Activated CD8-positive, alpha-beta memory T cell treated with anti-CD3 and anti-CD28 coated beads for 4 hours (primary cell): ENCODE data around the gene ATXN1.
A peak's percentile ranks its signal among the peaks of the same experiment; 100 is the strongest.

ENCODE experiments used
- DNase-seq, 2 donors: peaks; one replicate each; pipeline ENCODE4 v3.0.0-alpha.2; 2020; ENCODE audit warnings: low read depth in 2 of 2

The ATXN1 gene

GRCh38 chr6:16783509-16783908 lies 22.2 kb upstream of the ATXN1 start:
- DNase-seq = no peak

GRCh38 chr6:16782278-16782677 lies 21.0 kb upstream of the ATXN1 start:
- DNase-seq = no peak

- DNase-seq = no peak
These were observed 20.3 kb upstream of the ATXN1 start for GRCh38 chr6:16781348-16782169.

DNA sequence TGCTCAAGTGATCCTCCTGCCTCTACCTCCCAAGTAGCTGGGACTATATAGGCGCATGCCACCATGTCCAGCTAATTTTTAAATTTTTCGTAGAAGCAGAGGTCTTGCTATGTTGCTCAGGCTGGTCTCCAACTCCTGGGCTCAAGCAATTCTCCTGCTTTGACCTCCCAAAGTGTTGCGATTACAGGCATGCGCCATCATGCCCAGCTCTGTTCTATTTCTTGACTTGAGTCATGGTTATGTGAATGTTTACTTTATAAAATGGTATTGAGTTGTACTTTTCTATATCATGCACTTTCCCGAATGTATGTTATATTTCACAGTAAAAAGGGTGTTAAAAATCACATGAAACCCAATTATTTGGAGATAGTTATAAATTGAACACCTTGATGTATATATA lies 17.3 kb upstream of the ATXN1 start:
- no peak for DNase-seq

DNA sequence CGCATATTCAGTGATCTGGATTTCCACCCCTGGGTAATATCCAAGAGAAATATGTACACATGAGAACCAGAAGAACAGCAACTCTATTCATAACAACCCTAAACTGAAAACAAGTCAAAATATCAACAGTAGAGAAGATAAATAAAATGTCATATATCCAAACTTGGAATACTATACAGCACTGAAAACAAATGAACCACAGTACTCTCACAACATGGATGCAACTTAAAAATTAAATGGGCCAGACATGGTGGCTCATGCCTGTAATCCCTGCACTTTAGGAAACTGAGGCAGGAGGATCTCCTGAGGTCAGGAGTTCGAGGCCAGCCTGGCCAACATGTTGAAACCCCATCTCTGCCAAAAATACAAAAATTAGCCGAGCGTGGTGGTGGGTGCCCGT lies 16.5 kb upstream of the ATXN1 start:
- DNase-seq = no peak

- DNase-seq = no peak
These were observed 15.2 kb upstream of the ATXN1 start for GRCh38 chr6:16776394-16777017.

DNA sequence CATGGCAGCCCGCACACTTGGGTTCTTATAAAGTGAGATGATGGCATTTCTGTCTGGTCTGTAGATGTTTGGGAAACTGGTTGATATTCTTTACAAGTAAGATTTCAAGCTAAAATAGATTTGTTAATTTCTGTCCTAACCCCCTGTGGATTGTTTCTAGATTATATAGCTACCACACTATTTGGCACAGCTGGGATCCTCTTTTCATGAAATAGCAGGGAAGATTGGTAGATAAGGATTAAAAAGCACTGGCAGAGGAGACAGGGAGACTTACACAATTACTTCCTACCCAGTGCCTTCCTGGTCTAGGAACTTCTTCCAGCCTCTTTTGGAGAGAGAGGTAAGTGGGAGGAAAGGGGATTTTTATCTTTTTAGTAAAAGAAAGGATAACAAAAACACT lies 13.2 kb upstream of the ATXN1 start:
- DNase-seq = no peak

GRCh38 chr6:16773362-16773761 lies 12.1 kb upstream of the ATXN1 start:
- DNase-seq = no peak

- DNase-seq = peak; percentile 59 to 64
These were observed 9.7 kb upstream of the ATXN1 start for GRCh38 chr6:16770701-16771569.

- DNase-seq = no peak
These were observed 8.7 kb upstream of the ATXN1 start for GRCh38 chr6:16769986-16770376.

DNA sequence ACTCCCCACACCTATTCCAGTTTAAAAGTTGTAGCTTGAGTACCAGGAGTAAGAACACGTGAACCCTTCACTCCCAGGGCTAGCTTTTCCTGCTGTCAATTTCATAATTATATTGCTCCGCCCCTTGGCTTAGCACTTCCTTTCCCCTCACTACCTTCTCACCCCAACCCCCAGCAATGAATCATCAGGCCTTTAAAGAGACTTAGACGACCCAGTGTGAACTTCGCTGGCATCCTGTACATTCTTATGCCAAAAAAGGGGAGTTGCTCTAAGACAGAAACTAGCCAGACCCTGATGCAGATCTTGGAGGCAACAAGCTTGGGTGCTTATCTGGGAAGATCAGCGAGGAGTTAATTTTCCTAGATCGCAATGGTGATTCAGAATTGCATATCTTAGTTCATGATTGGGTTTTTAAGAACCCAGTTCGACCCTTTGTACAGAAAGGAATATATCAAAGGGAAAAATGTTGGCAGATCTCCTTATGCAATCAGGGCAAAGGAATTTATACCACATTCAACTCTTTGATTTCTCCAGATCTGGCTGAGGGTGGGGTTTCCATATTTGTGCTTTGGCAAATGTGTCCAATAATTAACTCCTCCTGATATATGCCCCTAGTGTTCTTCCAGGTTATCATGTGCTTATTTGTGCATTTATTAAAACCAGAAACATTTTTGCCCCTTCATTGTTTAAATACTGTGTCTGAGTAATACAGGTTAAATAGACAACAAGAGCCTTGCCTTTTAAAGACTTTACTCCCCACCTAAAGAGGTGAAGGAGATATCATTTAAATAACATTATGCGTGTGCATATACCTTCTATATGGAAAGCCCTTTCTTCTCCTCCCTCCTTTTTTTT lies 8.1 kb upstream of the ATXN1 start:
- peak; percentile 47 to 61 for DNase-seq

GRCh38 chr6:16768477-16768830 lies 7.2 kb upstream of the ATXN1 start:
- no peak for DNase-seq

GRCh38 chr6:16767765-16768476 lies 6.7 kb upstream of the ATXN1 start:
- no peak for DNase-seq

DNA sequence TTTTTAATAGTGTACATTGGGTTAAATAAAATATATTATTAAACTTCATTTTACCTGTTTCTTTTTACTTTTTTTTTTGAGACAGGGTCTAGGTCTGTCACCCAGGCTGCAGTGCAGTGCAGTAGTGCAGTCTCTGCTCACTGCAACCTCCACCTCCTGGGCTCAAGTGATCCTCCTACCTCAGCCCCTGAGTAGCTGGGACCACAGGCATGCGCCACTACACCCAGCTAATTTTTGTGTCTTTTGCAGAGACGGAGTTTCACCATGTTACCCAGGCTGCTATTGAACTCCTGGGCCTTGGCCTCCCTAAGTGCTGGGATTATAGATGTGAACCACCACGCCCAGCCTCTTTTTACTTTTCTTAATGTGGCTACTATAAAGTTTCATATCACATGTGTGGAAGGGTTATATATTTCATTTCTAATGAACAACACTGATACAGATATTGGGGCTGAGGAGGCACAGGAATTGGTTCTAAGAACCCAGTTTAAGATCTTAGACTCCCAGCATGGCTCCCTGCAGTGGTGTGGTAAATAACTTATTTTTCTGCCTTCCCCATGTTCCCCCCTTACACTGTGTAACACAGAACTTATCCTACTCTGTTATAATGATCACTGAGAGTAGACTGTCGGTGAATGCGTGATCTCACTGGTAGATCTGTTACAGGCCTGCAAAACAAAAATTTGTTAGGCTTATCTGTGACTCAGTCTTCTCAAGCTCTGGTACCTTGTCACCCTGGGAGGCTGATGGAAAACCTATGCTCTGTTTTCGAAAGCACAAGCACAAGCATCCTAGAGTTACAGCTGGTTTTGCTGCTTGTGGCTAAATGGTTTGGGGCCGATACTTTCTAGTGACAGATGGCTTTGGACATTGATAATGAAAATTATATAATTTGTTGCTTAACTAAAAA lies 5.8 kb upstream of the ATXN1 start:
- DNase-seq = no peak

- no peak for DNase-seq
These were observed 4.8 kb upstream of the ATXN1 start for GRCh38 chr6:16766043-16766536.

GRCh38 chr6:16765235-16765634 lies 4.0 kb upstream of the ATXN1 start:
- DNase-seq = no peak

- no peak for DNase-seq
These were observed 3.1 kb upstream of the ATXN1 start for GRCh38 chr6:16764188-16764950.

GRCh38 chr6:16762550-16763477 lies 1.6 kb upstream of the ATXN1 start:
- DNase-seq = peak in 1 of 2 donors; percentile 27
